NCI-H446 treated with DMSO at 0.1 percent for 48 hours (cell line): ENCODE results near the gene UQCC5.

ENCODE experiments used
- DNase-seq: peaks from one replicate; lab custom pipeline; 2025; lab: John Stamatoyannopoulos, UW

Gene UQCC5

GRCh38 chr3:52504977-52505376 is 31.4 kb upstream of the UQCC5 start:
- no peak for DNase-seq

- DNase-seq = no peak
These were observed 30.0 kb upstream of the UQCC5 start for GRCh38 chr3:52506266-52506966.

GRCh38 chr3:52507359-52507758 is 29.0 kb upstream of the UQCC5 start:
- DNase-seq = no peak

GRCh38 chr3:52509753-52510328 is 26.6 kb upstream of the UQCC5 start:
- DNase-seq = no peak

- no peak for DNase-seq
These were observed 24.9 kb upstream of the UQCC5 start for GRCh38 chr3:52511509-52511908.

GRCh38 chr3:52512105-52512504 is 24.3 kb upstream of the UQCC5 start:
- DNase-seq = no peak

- DNase-seq = no peak
These were observed 23.7 kb upstream of the UQCC5 start for GRCh38 chr3:52512727-52513126.

GRCh38 chr3:52513281-52513680 is 23.1 kb upstream of the UQCC5 start:
- DNase-seq = no peak

GRCh38 chr3:52514576-52514975 is 21.8 kb upstream of the UQCC5 start:
- no peak for DNase-seq

- no peak for DNase-seq
These were observed 21.2 kb upstream of the UQCC5 start for GRCh38 chr3:52515192-52515591.

GRCh38 chr3:52516509-52517195 is 19.8 kb upstream of the UQCC5 start:
- DNase-seq = no peak

GRCh38 chr3:52517796-52518722 is 18.3 kb upstream of the UQCC5 start:
- no peak for DNase-seq

- no peak for DNase-seq
These were observed 17.5 kb upstream of the UQCC5 start for GRCh38 chr3:52518723-52519444.

GRCh38 chr3:52519445-52520140 is 16.8 kb upstream of the UQCC5 start:
- no peak for DNase-seq

- DNase-seq = no peak
These were observed 16.2 kb upstream of the UQCC5 start for GRCh38 chr3:52520141-52520667.

- no peak for DNase-seq
These were observed 15.5 kb upstream of the UQCC5 start for GRCh38 chr3:52520716-52521487.

GRCh38 chr3:52521488-52521824 is 14.9 kb upstream of the UQCC5 start:
- no peak for DNase-seq

- DNase-seq = no peak
These were observed 14.3 kb upstream of the UQCC5 start for GRCh38 chr3:52521881-52522650.

GRCh38 chr3:52522651-52523251 is 13.7 kb upstream of the UQCC5 start:
- DNase-seq = no peak
